ENCODE measurements around the gene COMP. TPM values are rescaled to one million over a fixed set of nuclear protein-coding genes. Genes with fewer than 3 reads are reported as not detected.

COMP gene
- polyA plus RNA-seq, 2 of the 4 experiments (the other 2 are of a cell fraction), result not detected

GRCh38 chr19:18756896-18757295, 34.2 kb downstream of the COMP start:
- no peaks in the 10 kb centered on the region for H3K9me3 ChIP-seq
- FAIRE-seq (no peak), ATAC-seq (no peak), DNase-seq (ENCODE audit: low read depth in 1 of 2, low spot score in 1 of 2) (no peak)
- H3K4me1 ChIP-seq, result no peaks in the 10 kb centered on the region
- H3K4me2 ChIP-seq, result no peak overlapping the region
- no peak for TF ChIP-seq FOSB (CRISPR knock-in tag; IDR thresholded peaks at IDR 0.05)
- TF ChIP-seq MAX (IDR thresholded peaks at IDR 0.05), result no peak
- TF ChIP-seq RARB (CRISPR knock-in tag; IDR thresholded peaks at IDR 0.05), result no peak
- no peak for TF ChIP-seq HES2 (IDR thresholded peaks at IDR 0.05)
- no peak for TF ChIP-seq SREBF2 (IDR thresholded peaks at IDR 0.05)
- TF ChIP-seq ESRRA (IDR thresholded peaks at IDR 0.05; ENCODE audit: borderline replicate concordance, low read length), result no peak
- TF ChIP-seq CHD4 (IDR thresholded peaks at IDR 0.05; ENCODE audit: borderline replicate concordance), result no peak
- no peak for TF ChIP-seq ZSCAN20 (CRISPR knock-in tag; IDR thresholded peaks at IDR 0.05)
- no peak for TF ChIP-seq CBX2 (IDR thresholded peaks at IDR 0.05; ENCODE audit: borderline replicate concordance, low read depth)
- TF ChIP-seq CBX8 (IDR thresholded peaks at IDR 0.05), result no peak
- no peak for TF ChIP-seq ZC3H11A (IDR thresholded peaks at IDR 0.05)
- no peak for TF ChIP-seq CHD2 (IDR thresholded peaks at IDR 0.05; ENCODE audit: low read length, partially characterized antibody)
- no peak for TF ChIP-seq FOSL2 (IDR thresholded peaks at IDR 0.05)
- no peak for TF ChIP-seq FOSL2 (CRISPR knock-in tag; IDR thresholded peaks at IDR 0.05)
- TF ChIP-seq HDAC2 (IDR thresholded peaks at IDR 0.05), result no peak
- no peak for TF ChIP-seq RAD21 (conservative IDR thresholded peaks at IDR 0.05 in 1 of 2, IDR thresholded peaks at IDR 0.05 in 1 of 2)
- CTCF ChIA-PET, result no interaction called here
- H3K4me3 ChIP-seq, result no peak overlapping the region
- no peak overlapping the region for H3K27ac ChIP-seq
- POLR2A ChIA-PET, result no interaction called here
- 86% methylated on average over 16 of the region's 16 CpGs for WGBS (ENCODE audit: missing lambda C conversion rate)

- Histone ChIP-seq H3K4me1 (no peaks in the 10 kb centered on the region), H3K4me2 (no peak overlapping the region), H3K9me3 (no peaks in the 10 kb centered on the region), H3K4me3 (no peak overlapping the region), H3K27ac (no peak overlapping the region)
- ChIA-PET CTCF (interaction anchor here (0.6 to 1.3 kb wide), 2 partner anchors 77 to 93 kb away, joined by 3 to 4 read pairs; partner anchors contain the start of gene UPF1), POLR2A (no interaction called here)
- DNase-seq (ENCODE audit: low read depth in 1 of 2, low spot score in 1 of 2) (no peak), FAIRE-seq (no peak), ATAC-seq (no peak)
- 78% methylated on average over 4 of the region's 4 CpGs for WGBS (ENCODE audit: missing lambda C conversion rate)
- no peak for TF ChIP-seq REST (IDR thresholded peaks at IDR 0.05)
- TF ChIP-seq MAFK (IDR thresholded peaks at IDR 0.05; ENCODE audit: partially characterized antibody), result no peak
- TF ChIP-seq BCL3 (IDR thresholded peaks at IDR 0.05), result no peak
- no peak for TF ChIP-seq RARB (CRISPR knock-in tag; IDR thresholded peaks at IDR 0.05)
- TF ChIP-seq HEYL (CRISPR knock-in tag; IDR thresholded peaks at IDR 0.05), result no peak
- no peak for TF ChIP-seq RNF2 (IDR thresholded peaks at IDR 0.05; ENCODE audit: borderline replicate concordance, low read depth)
- TF ChIP-seq SMC3 (IDR thresholded peaks at IDR 0.05), result no peak
- TF ChIP-seq HOXB5 (CRISPR knock-in tag; IDR thresholded peaks at IDR 0.05), result no peak
Observed at GRCh38 chr19:18754501-18754900, 36.6 kb downstream of the COMP start.
